DMS 273 (cell line): ENCODE measurements around the gene PDGFD.

Experiments used
- DNase-seq: peaks from one replicate; lab custom pipeline; 2025; ENCODE audit not compliant: unreplicated experiment; lab: John Stamatoyannopoulos, UW

The PDGFD gene

GRCh38 chr11:104164028-104164520, at the start of gene PDGFD:
TSS of gene PDGFD (minus strand) at chr11:104164147.
- DNase-seq, result peak; percentile 88

- DNase-seq, result no peak
These were observed 43.0 kb upstream of the PDGFD start for GRCh38 chr11:104206936-104207335.

GRCh38 chr11:104205838-104206237, 41.9 kb upstream of the PDGFD start:
- no peak for DNase-seq

- no peak for DNase-seq
These were observed 36.7 kb upstream of the PDGFD start for GRCh38 chr11:104200688-104201087.

- DNase-seq, result peak; percentile 45
These were observed 35.1 kb upstream of the PDGFD start for GRCh38 chr11:104199053-104199452.

GRCh38 chr11:104198576-104198975, 34.6 kb upstream of the PDGFD start:
- DNase-seq, result peak; percentile 77

- no peak for DNase-seq
These were observed 27.2 kb upstream of the PDGFD start for GRCh38 chr11:104191124-104191523.

- no peak for DNase-seq
These were observed 19.6 kb upstream of the PDGFD start for GRCh38 chr11:104183593-104183992.

GRCh38 chr11:104175769-104176168, 11.8 kb upstream of the PDGFD start:
- no peak for DNase-seq

- peak; percentile 23 for DNase-seq
These were observed 5.1 kb upstream of the PDGFD start for GRCh38 chr11:104169091-104169490.

GRCh38 chr11:104165014-104165413, 1.1 kb upstream of the PDGFD start:
- no peak for DNase-seq

- peak; percentile 65 for DNase-seq
These were observed 583 bp downstream of the PDGFD start for GRCh38 chr11:104163100-104164027.

- no peak for DNase-seq
These were observed 2.0 kb downstream of the PDGFD start for GRCh38 chr11:104161751-104162450.

GRCh38 chr11:104159356-104159755, 4.6 kb downstream of the PDGFD start:
- no peak for DNase-seq

- peak; percentile 29 for DNase-seq
These were observed 8.6 kb downstream of the PDGFD start for GRCh38 chr11:104155375-104155774.

- DNase-seq, result no peak
These were observed 9.7 kb downstream of the PDGFD start for GRCh38 chr11:104154296-104154695.

- DNase-seq, result no peak
These were observed 10.9 kb downstream of the PDGFD start for GRCh38 chr11:104152941-104153505.

- peak; percentile 2 for DNase-seq
These were observed 12.3 kb downstream of the PDGFD start for GRCh38 chr11:104151404-104152204.

GRCh38 chr11:104148706-104149105, 15.2 kb downstream of the PDGFD start:
- no peak for DNase-seq

GRCh38 chr11:104148074-104148473, 15.9 kb downstream of the PDGFD start:
- peak; percentile 29 for DNase-seq

GRCh38 chr11:104146943-104147342, 17.0 kb downstream of the PDGFD start:
- no peak for DNase-seq
